ENCODE results near the gene PRPS1.

The PRPS1 gene

GRCh38 chrX:107629540-107629909 is 1.2 kb downstream of the PRPS1 start:
- Histone ChIP-seq H3K36me3 (ENCODE audit: control insufficient read depth, insufficient read depth, low read length) (no peaks in the 10 kb centered on the region), H3K27ac (ENCODE audit: low read depth, low read length, severe bottlenecking) (no peak overlapping the region), H3K9me3 (ENCODE audit: control insufficient read depth, low read length) (no peaks in the 10 kb centered on the region), H3K4me1 (ENCODE audit: control insufficient read depth, insufficient read depth, low read length, poor library complexity, severe bottlenecking) (peaks cover 4% of the 10 kb centered on the region), H3K4me3 (ENCODE audit: extremely low read depth, insufficient read depth, low read length, poor library complexity, severe bottlenecking) (peak overlapping the region; percentile 56)
- no CpG with 5 or more reads among the region's 5 CpGs for WGBS, 2 experiments (ENCODE audit: insufficient coverage in 2 of 2)

GRCh38 chrX:107630031-107630689 is 1.9 kb downstream of the PRPS1 start:
- Histone ChIP-seq H3K36me3 (ENCODE audit: control insufficient read depth, insufficient read depth, low read length) (no peaks in the 10 kb centered on the region), H3K9me3 (ENCODE audit: control insufficient read depth, low read length) (no peaks in the 10 kb centered on the region), H3K27ac (ENCODE audit: low read depth, low read length, severe bottlenecking) (no peak overlapping the region), H3K4me3 (ENCODE audit: extremely low read depth, insufficient read depth, low read length, poor library complexity, severe bottlenecking) (peak overlapping the region; percentile 56), H3K4me1 (ENCODE audit: control insufficient read depth, insufficient read depth, low read length, poor library complexity, severe bottlenecking) (peaks cover 4% of the 10 kb centered on the region)
- no CpG with 5 or more reads among the region's 3 CpGs for WGBS, 2 experiments (ENCODE audit: insufficient coverage in 2 of 2)

- Histone ChIP-seq H3K36me3 (ENCODE audit: control insufficient read depth, insufficient read depth, low read length) (no peaks in the 10 kb centered on the region), H3K9me3 (ENCODE audit: control insufficient read depth, low read length) (no peaks in the 10 kb centered on the region), H3K27ac (ENCODE audit: low read depth, low read length, severe bottlenecking) (no peak overlapping the region), H3K4me3 (ENCODE audit: extremely low read depth, insufficient read depth, low read length, poor library complexity, severe bottlenecking) (no peak overlapping the region), H3K4me1 (ENCODE audit: control insufficient read depth, insufficient read depth, low read length, poor library complexity, severe bottlenecking) (peaks cover 2% of the 10 kb centered on the region)
- WGBS, 2 experiments (ENCODE audit: insufficient coverage in 2 of 2) = no CpG with 5 or more reads among the region's 1 CpG
Measured at GRCh38 chrX:107632346-107632745, 4.0 kb downstream of the PRPS1 start.

- Histone ChIP-seq H3K36me3 (ENCODE audit: control insufficient read depth, insufficient read depth, low read length) (peaks cover 41% of the 10 kb centered on the region), H3K9me3 (ENCODE audit: control insufficient read depth, low read length) (no peaks in the 10 kb centered on the region)
Measured at GRCh38 chrX:107646735-107647134, 18.4 kb downstream of the PRPS1 start.

GRCh38 chrX:107648332-107648731 is 20.0 kb downstream of the PRPS1 start:
- WGBS, 2 experiments (ENCODE audit: insufficient coverage in 2 of 2) = no CpG with 5 or more reads among the region's 4 CpGs
- Histone ChIP-seq H3K4me1 (ENCODE audit: control insufficient read depth, insufficient read depth, low read length, poor library complexity, severe bottlenecking) (no peaks in the 10 kb centered on the region), H3K36me3 (ENCODE audit: control insufficient read depth, insufficient read depth, low read length) (peaks cover 31% of the 10 kb centered on the region), H3K9me3 (ENCODE audit: control insufficient read depth, low read length) (no peaks in the 10 kb centered on the region), H3K27ac (ENCODE audit: low read depth, low read length, severe bottlenecking) (no peak overlapping the region), H3K4me3 (ENCODE audit: extremely low read depth, insufficient read depth, low read length, poor library complexity, severe bottlenecking) (no peak overlapping the region)

More at GRCh38 chrX:107646735-107647134, 18.4 kb downstream of the PRPS1 start:
- no peak overlapping the region for H3K4me3 ChIP-seq (ENCODE audit: extremely low read depth, insufficient read depth, low read length, poor library complexity, severe bottlenecking)
- WGBS, 2 experiments (ENCODE audit: insufficient coverage in 2 of 2) = no CpG with 5 or more reads among the region's 2 CpGs
- H3K27ac ChIP-seq (ENCODE audit: low read depth, low read length, severe bottlenecking) = no peak overlapping the region
- no peaks in the 10 kb centered on the region for H3K4me1 ChIP-seq (ENCODE audit: control insufficient read depth, insufficient read depth, low read length, poor library complexity, severe bottlenecking)

- peaks cover 11% of the 10 kb centered on the region for H3K4me1 ChIP-seq (ENCODE audit: control insufficient read depth, insufficient read depth, low read length, poor library complexity, severe bottlenecking)
- no peak overlapping the region for H3K4me3 ChIP-seq (ENCODE audit: extremely low read depth, insufficient read depth, low read length, poor library complexity, severe bottlenecking)
- H3K36me3 ChIP-seq (ENCODE audit: control insufficient read depth, insufficient read depth, low read length) = peaks cover 3% of the 10 kb centered on the region
- WGBS, 2 experiments (ENCODE audit: insufficient coverage in 2 of 2) = no CpG with 5 or more reads among the region's 2 CpGs
- no peaks in the 10 kb centered on the region for H3K9me3 ChIP-seq (ENCODE audit: control insufficient read depth, low read length)
- no peak overlapping the region for H3K27ac ChIP-seq (ENCODE audit: low read depth, low read length, severe bottlenecking)
Measured at GRCh38 chrX:107654566-107654871, 26.2 kb downstream of the PRPS1 start.

- H3K36me3 ChIP-seq (ENCODE audit: control insufficient read depth, insufficient read depth, low read length) = no peaks in the 10 kb centered on the region
- peaks cover 11% of the 10 kb centered on the region for H3K4me1 ChIP-seq (ENCODE audit: control insufficient read depth, insufficient read depth, low read length, poor library complexity, severe bottlenecking)
- 80 to 83% methylated on average over 1 to 2 of the region's 22 CpGs for WGBS, 2 experiments (ENCODE audit: insufficient coverage in 2 of 2)
- H3K27ac ChIP-seq (ENCODE audit: low read depth, low read length, severe bottlenecking) = peak overlapping the region; percentile 74
- no peaks in the 10 kb centered on the region for H3K9me3 ChIP-seq (ENCODE audit: control insufficient read depth, low read length)
- H3K4me3 ChIP-seq (ENCODE audit: extremely low read depth, insufficient read depth, low read length, poor library complexity, severe bottlenecking) = no peak overlapping the region
Measured at GRCh38 chrX:107654872-107655761, 26.8 kb downstream of the PRPS1 start.

- H3K27ac ChIP-seq (ENCODE audit: low read depth, low read length, severe bottlenecking) = no peak overlapping the region
- no CpG with 5 or more reads among the region's 5 CpGs for WGBS, 2 experiments (ENCODE audit: insufficient coverage in 2 of 2)
- H3K4me3 ChIP-seq (ENCODE audit: extremely low read depth, insufficient read depth, low read length, poor library complexity, severe bottlenecking) = no peak overlapping the region
Measured at GRCh38 chrX:107656978-107657377, 28.7 kb downstream of the PRPS1 start.

GRCh38 chrX:107658660-107659059 is 30.4 kb downstream of the PRPS1 start:
- Histone ChIP-seq H3K4me3 (ENCODE audit: extremely low read depth, insufficient read depth, low read length, poor library complexity, severe bottlenecking) (no peak overlapping the region), H3K27ac (ENCODE audit: low read depth, low read length, severe bottlenecking) (no peak overlapping the region), H3K36me3 (ENCODE audit: control insufficient read depth, insufficient read depth, low read length) (no peaks in the 10 kb centered on the region), H3K9me3 (ENCODE audit: control insufficient read depth, low read length) (no peaks in the 10 kb centered on the region), H3K4me1 (ENCODE audit: control insufficient read depth, insufficient read depth, low read length, poor library complexity, severe bottlenecking) (peaks cover 11% of the 10 kb centered on the region)
- WGBS, 2 experiments (ENCODE audit: insufficient coverage in 2 of 2) = 93 to 100% methylated on average over 1 to 3 of the region's 5 CpGs

More at GRCh38 chrX:107656978-107657377, 28.7 kb downstream of the PRPS1 start:
- peaks cover 11% of the 10 kb centered on the region for H3K4me1 ChIP-seq (ENCODE audit: control insufficient read depth, insufficient read depth, low read length, poor library complexity, severe bottlenecking)
- no peaks in the 10 kb centered on the region for H3K36me3 ChIP-seq (ENCODE audit: control insufficient read depth, insufficient read depth, low read length)
- no peaks in the 10 kb centered on the region for H3K9me3 ChIP-seq (ENCODE audit: control insufficient read depth, low read length)

- Histone ChIP-seq H3K36me3 (ENCODE audit: control insufficient read depth, insufficient read depth, low read length) (no peaks in the 10 kb centered on the region), H3K4me1 (ENCODE audit: control insufficient read depth, insufficient read depth, low read length, poor library complexity, severe bottlenecking) (peaks cover 8% of the 10 kb centered on the region), H3K9me3 (ENCODE audit: control insufficient read depth, low read length) (no peaks in the 10 kb centered on the region), H3K27ac (ENCODE audit: low read depth, low read length, severe bottlenecking) (no peak overlapping the region), H3K4me3 (ENCODE audit: extremely low read depth, insufficient read depth, low read length, poor library complexity, severe bottlenecking) (no peak overlapping the region)
- 33% methylated on average over 1 of the region's 4 CpGs; no CpG with 5 or more reads in 1 of the 2 experiments for WGBS, 2 experiments (ENCODE audit: insufficient coverage in 2 of 2)
Measured at GRCh38 chrX:107659286-107659685, 31.0 kb downstream of the PRPS1 start.

- Histone ChIP-seq H3K4me1 (ENCODE audit: control insufficient read depth, insufficient read depth, low read length, poor library complexity, severe bottlenecking) (peaks cover 4% of the 10 kb centered on the region), H3K4me3 (ENCODE audit: extremely low read depth, insufficient read depth, low read length, poor library complexity, severe bottlenecking) (no peak overlapping the region), H3K9me3 (ENCODE audit: control insufficient read depth, low read length) (no peaks in the 10 kb centered on the region), H3K27ac (ENCODE audit: low read depth, low read length, severe bottlenecking) (no peak overlapping the region), H3K36me3 (ENCODE audit: control insufficient read depth, insufficient read depth, low read length) (no peaks in the 10 kb centered on the region)
- WGBS, 2 experiments (ENCODE audit: insufficient coverage in 2 of 2) = no CpG with 5 or more reads among the region's 1 CpG
Measured at GRCh38 chrX:107659768-107660167, 31.5 kb downstream of the PRPS1 start.

Data from mesodermal cell (in vitro differentiated cells).